Keratinocyte (primary cell): ENCODE results near the gene ZER1. TPM values are rescaled to one million over a fixed set of nuclear protein-coding genes. Genes with fewer than 3 reads are reported as not detected.
"Not testable (repeated sequence)": the region's sequence is repeated elsewhere in the genome, so short reads cannot be mapped to it uniquely, and the experiment has no call there.

Source experiments
- DNase-seq: peaks from one replicate; pipeline ENCODE4 v3.0.0-alpha.2; 2011; ENCODE audit warnings: low read depth, missing footprints, low spot score
- FAIRE-seq: peaks from 2 replicates; lab custom pipeline; 2011; peaks lifted over from hg19 to GRCh38; lab: Jason Lieb, UNC
- H2AFZ ChIP-seq: 2 replicates; pipeline ENCODE4 v1.6.0; 2012; ENCODE audit warnings: low read length, control low read depth, inconsistent platforms; ENCODE audit not compliant: control insufficient read depth
- H3K27ac ChIP-seq: 2 replicates; pipeline ENCODE4 v1.5.1; 2011; ENCODE audit warnings: low read length; ENCODE audit not compliant: control insufficient read depth, insufficient read depth
- H3K27me3 ChIP-seq: 3 replicates; pipeline ENCODE4 v1.6.0; 2011; ENCODE audit warnings: low read length; ENCODE audit not compliant: control insufficient read depth, insufficient read depth; ENCODE audit errors: extremely low read depth
- H3K36me3 ChIP-seq, 2 experiments: 2 replicates in 1 of 2; 3 replicates in 1 of 2; pipeline ENCODE4 v1.5.1; 2011; ENCODE audit warnings: low read length in 2 of 2, mild to moderate bottlenecking in 1 of 2; ENCODE audit not compliant: control insufficient read depth in 2 of 2, insufficient read depth in 2 of 2; ENCODE audit errors: extremely low read depth in 1 of 2
- H3K4me1 ChIP-seq: 3 replicates; pipeline ENCODE4 v1.5.1; 2011; ENCODE audit warnings: low read length; ENCODE audit not compliant: control insufficient read depth, insufficient read depth; ENCODE audit errors: extremely low read depth
- H3K4me2 ChIP-seq: 3 replicates; pipeline ENCODE4 v1.6.0; 2011; ENCODE audit warnings: low read depth, low read length; ENCODE audit not compliant: control insufficient read depth, insufficient read depth; ENCODE audit errors: extremely low read depth
- H3K4me3 ChIP-seq, 3 experiments: fragments of 200-600 bp in 1 of 3; sonication (generic) in 1 of 3; 2 replicates in 2 of 3; 3 replicates in 1 of 3; pipeline ENCODE4 v1.5.1; 2011 to 2016; ENCODE audit warnings: low read length in 3 of 3, mild to moderate bottlenecking in 3 of 3, control low read depth in 2 of 3, inconsistent platforms in 1 of 3, low read depth in 1 of 3, mixed read lengths in 1 of 3, mixed run types in 1 of 3, moderate library complexity in 1 of 3; ENCODE audit not compliant: control insufficient read depth in 2 of 3, insufficient read depth in 2 of 3; ENCODE audit errors: extremely low read depth in 1 of 3
- H3K79me2 ChIP-seq: 2 replicates; pipeline ENCODE4 v1.6.0; 2012; ENCODE audit warnings: low read length; ENCODE audit not compliant: control insufficient read depth, insufficient read depth
- H3K9ac ChIP-seq: 3 replicates; pipeline ENCODE4 v1.6.0; 2011; ENCODE audit warnings: low read length; ENCODE audit not compliant: control insufficient read depth, insufficient read depth; ENCODE audit errors: extremely low read depth
- H3K9me1 ChIP-seq: 3 replicates; pipeline ENCODE4 v1.6.0; 2011; ENCODE audit warnings: low read length; ENCODE audit not compliant: control insufficient read depth, insufficient read depth; ENCODE audit errors: extremely low read depth
- H3K9me3 ChIP-seq: 2 replicates; pipeline ENCODE4 v1.5.1; 2012; ENCODE audit warnings: low read depth, low read length; ENCODE audit not compliant: control insufficient read depth
- H4K20me1 ChIP-seq: 3 replicates; pipeline ENCODE4 v1.6.0; 2011; ENCODE audit warnings: low read length; ENCODE audit not compliant: control insufficient read depth, insufficient read depth; ENCODE audit errors: extremely low read depth
- EZH2 ChIP-seq: IDR thresholded peaks from one replicate; pipeline ENCODE4 v1.6.1; 2012; ENCODE audit warnings: inconsistent platforms, mild to moderate bottlenecking, low read length, moderate library complexity
- dilution Hi-C: fragments of 300-500 bp; cut with MboI; formaldehyde crosslinking; loops from one replicate; pipeline ENCODE4 v1.7.0; 2020; ENCODE audit warnings: low sequenced_read_pairs; ENCODE audit not compliant: extremely low pct_ligation_motif_present
- polyA plus RNA-seq, 5 experiments: library from polyadenylated mRNA; depleted of rRNA in 3 of 5; stranded (reverse) in 3 of 5; stranded (forward) in 1 of 5; unstranded in 1 of 5; fragments of >200 nt; gene quantifications; 1 replicate in 1 of 5; 2 replicates in 3 of 5; 3 replicates in 1 of 5; pipeline versions ENCODE4 v1.2.1 to v1.2.3, GENCODE V29; 2011 to 2012; ENCODE audit warnings: missing spikeins in 2 of 5, low read depth in 1 of 5, low replicate concordance in 1 of 5
- TF ChIP-seq, protein P1 (sequence below), 3 experiments: IDR thresholded peaks in 1 of 3; conservative IDR thresholded peaks in 1 of 3; optimal IDR thresholded peaks in 1 of 3; 2 replicates in 2 of 3; 3 replicates in 1 of 3; pipeline versions ENCODE3 to v1.5.1; 2011; ENCODE audit warnings: low read length in 3 of 3, mild to moderate bottlenecking in 3 of 3, moderate library complexity in 2 of 3, control low read depth in 1 of 3, inconsistent platforms in 1 of 3; ENCODE audit not compliant: insufficient read depth in 2 of 3; ENCODE audit errors: extremely low read depth in 1 of 3

ZER1 gene
- polyA plus RNA-seq, 1 donor (not counting 4 experiments of a cell fraction or from before 2014, with no cell fraction given): 14.9 TPM

- H3K36me3 ChIP-seq: peaks cover 24 to 27% of the 10 kb centered on the region in 2 experiments
- H3K4me1 ChIP-seq: no peaks in the 10 kb centered on the region
Observed at GRCh38 chr9:128800061-128800460, 28.3 kb upstream of the ZER1 start.

GRCh38 chr9:128798896-128799295 is 27.2 kb upstream of the ZER1 start:
- no peak overlapping the region for H3K4me2 ChIP-seq
- no peaks in the 10 kb centered on the region for H3K4me1 ChIP-seq
- no peaks in the 10 kb centered on the region for H4K20me1 ChIP-seq
- DNase-seq (no peak), FAIRE-seq (no peak)
- TF ChIP-seq EZH2: no peak
- TF ChIP-seq, protein P1, sequence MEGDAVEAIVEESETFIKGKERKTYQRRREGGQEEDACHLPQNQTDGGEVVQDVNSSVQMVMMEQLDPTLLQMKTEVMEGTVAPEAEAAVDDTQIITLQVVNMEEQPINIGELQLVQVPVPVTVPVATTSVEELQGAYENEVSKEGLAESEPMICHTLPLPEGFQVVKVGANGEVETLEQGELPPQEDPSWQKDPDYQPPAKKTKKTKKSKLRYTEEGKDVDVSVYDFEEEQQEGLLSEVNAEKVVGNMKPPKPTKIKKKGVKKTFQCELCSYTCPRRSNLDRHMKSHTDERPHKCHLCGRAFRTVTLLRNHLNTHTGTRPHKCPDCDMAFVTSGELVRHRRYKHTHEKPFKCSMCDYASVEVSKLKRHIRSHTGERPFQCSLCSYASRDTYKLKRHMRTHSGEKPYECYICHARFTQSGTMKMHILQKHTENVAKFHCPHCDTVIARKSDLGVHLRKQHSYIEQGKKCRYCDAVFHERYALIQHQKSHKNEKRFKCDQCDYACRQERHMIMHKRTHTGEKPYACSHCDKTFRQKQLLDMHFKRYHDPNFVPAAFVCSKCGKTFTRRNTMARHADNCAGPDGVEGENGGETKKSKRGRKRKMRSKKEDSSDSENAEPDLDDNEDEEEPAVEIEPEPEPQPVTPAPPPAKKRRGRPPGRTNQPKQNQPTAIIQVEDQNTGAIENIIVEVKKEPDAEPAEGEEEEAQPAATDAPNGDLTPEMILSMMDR (optimal IDR thresholded peaks at IDR 0.05 in 1 of 3, IDR thresholded peaks at IDR 0.05 in 1 of 3, conservative IDR thresholded peaks at IDR 0.05 in 1 of 3; ENCODE audit: extremely low read depth in 1 of 3, insufficient read depth in 2 of 3, low read length in 3 of 3): no peak
- peaks cover 25 to 26% of the 10 kb centered on the region in 2 experiments for H3K36me3 ChIP-seq
- H3K9me3 ChIP-seq: no peaks in the 10 kb centered on the region
- no peaks in the 10 kb centered on the region for H3K27me3 ChIP-seq
- no peak overlapping the region for H2AFZ ChIP-seq
- H3K27ac ChIP-seq: no peak overlapping the region
- H3K9me1 ChIP-seq: no peaks in the 10 kb centered on the region
- no peak overlapping the region for H3K4me3 ChIP-seq
- dilution Hi-C loops: no loop called here
- no peaks in the 10 kb centered on the region for H3K79me2 ChIP-seq
- no peak overlapping the region for H3K9ac ChIP-seq

More at GRCh38 chr9:128800061-128800460, 28.3 kb upstream of the ZER1 start:
- no peaks in the 10 kb centered on the region for H3K27me3 ChIP-seq
- TF ChIP-seq, protein P1 (optimal IDR thresholded peaks at IDR 0.05 in 1 of 3, IDR thresholded peaks at IDR 0.05 in 1 of 3, conservative IDR thresholded peaks at IDR 0.05 in 1 of 3; ENCODE audit: extremely low read depth in 1 of 3, insufficient read depth in 2 of 3, low read length in 3 of 3): no peak
- TF ChIP-seq EZH2: no peak
- no peak overlapping the region for H2AFZ ChIP-seq
- FAIRE-seq: no peak
- no peaks in the 10 kb centered on the region for H4K20me1 ChIP-seq
- H3K9ac ChIP-seq: no peak overlapping the region
- no peaks in the 10 kb centered on the region for H3K79me2 ChIP-seq
- no peaks in the 10 kb centered on the region for H3K9me3 ChIP-seq
- dilution Hi-C loops: no loop called here
- no peak overlapping the region for H3K4me3 ChIP-seq
- H3K27ac ChIP-seq: no peak overlapping the region
- H3K9me1 ChIP-seq: no peaks in the 10 kb centered on the region
- H3K4me2 ChIP-seq: no peak overlapping the region
- DNase-seq: no peak

DNA sequence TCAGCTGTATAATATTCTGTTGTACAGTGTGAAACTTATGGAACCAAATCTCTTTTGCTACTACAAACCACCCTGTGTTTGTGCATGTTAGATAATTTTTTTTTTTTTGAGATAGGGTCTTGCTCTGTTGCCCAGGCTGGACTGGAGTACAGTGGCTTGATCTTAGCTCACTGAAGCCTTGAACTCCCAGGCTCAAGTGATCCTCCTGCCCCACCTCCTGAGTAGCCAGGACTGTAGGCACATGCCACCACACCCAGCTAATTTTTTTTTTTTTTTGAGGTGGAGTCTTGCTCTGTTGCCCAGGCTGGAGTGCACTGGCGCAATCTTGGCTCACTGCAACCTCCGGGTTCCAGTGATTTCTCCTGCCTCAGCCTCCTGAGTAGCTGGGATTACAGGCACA is 23.2 kb upstream of the ZER1 start:
- H3K36me3 ChIP-seq: peaks cover 27 to 35% of the 10 kb centered on the region in 2 experiments
- FAIRE-seq, H3K9me1 ChIP-seq, H3K9ac ChIP-seq, H3K4me2 ChIP-seq, H4K20me1 ChIP-seq, H3K27ac ChIP-seq, H3K4me3 ChIP-seq, H3K9me3 ChIP-seq, H2AFZ ChIP-seq, H3K27me3 ChIP-seq, H3K79me2 ChIP-seq, H3K4me1 ChIP-seq, DNase-seq, dilution Hi-C loops: not testable (repeated sequence)
